Measurements from ENCODE around the gene PDK4. TPM values are rescaled to one million over a fixed set of nuclear protein-coding genes. Genes with fewer than 3 reads are reported as not detected.

The PDK4 gene
- total RNA-seq, 1 experiment from 2014 or later, result 1.2 TPM

- DNase-seq (ENCODE audit: unreplicated experiment), result no peak
- POLR2A ChIA-PET, result interaction anchor here (0.7 to 3.2 kb wide), 8 partner anchors 9 to 33 kb away, joined by 3 to 18 read pairs (median 3); no protein-coding TSS in a partner anchor
- Mint-ChIP-seq H3K27ac (ENCODE audit: low read depth, unreplicated experiment) (no peak overlapping the region), H3K36me3 (ENCODE audit: insufficient read depth, unreplicated experiment) (peaks cover 13% of the 10 kb centered on the region), H3K9me3 (ENCODE audit: unreplicated experiment) (no peaks in the 10 kb centered on the region), H3K4me3 (ENCODE audit: unreplicated experiment) (no peak overlapping the region), H3K27me3 (ENCODE audit: insufficient read depth, unreplicated experiment) (no peaks in the 10 kb centered on the region), H3K4me1 (ENCODE audit: insufficient read depth, unreplicated experiment) (peaks cover 7% of the 10 kb centered on the region)
- intact Hi-C loops (cut with micrococcal nuclease), result no loop called here
- no TSS peak for BruUV-seq (replicated peaks)
- TF ChIP-seq, protein P1, sequence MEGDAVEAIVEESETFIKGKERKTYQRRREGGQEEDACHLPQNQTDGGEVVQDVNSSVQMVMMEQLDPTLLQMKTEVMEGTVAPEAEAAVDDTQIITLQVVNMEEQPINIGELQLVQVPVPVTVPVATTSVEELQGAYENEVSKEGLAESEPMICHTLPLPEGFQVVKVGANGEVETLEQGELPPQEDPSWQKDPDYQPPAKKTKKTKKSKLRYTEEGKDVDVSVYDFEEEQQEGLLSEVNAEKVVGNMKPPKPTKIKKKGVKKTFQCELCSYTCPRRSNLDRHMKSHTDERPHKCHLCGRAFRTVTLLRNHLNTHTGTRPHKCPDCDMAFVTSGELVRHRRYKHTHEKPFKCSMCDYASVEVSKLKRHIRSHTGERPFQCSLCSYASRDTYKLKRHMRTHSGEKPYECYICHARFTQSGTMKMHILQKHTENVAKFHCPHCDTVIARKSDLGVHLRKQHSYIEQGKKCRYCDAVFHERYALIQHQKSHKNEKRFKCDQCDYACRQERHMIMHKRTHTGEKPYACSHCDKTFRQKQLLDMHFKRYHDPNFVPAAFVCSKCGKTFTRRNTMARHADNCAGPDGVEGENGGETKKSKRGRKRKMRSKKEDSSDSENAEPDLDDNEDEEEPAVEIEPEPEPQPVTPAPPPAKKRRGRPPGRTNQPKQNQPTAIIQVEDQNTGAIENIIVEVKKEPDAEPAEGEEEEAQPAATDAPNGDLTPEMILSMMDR (IDR thresholded peaks at IDR 0.05; ENCODE audit: unreplicated experiment), result no peak
- CTCF ChIA-PET, result interaction anchor here (1.0 to 1.2 kb wide), 2 partner anchors 8 to 13 kb away, joined by 3 read pairs; no protein-coding TSS in a partner anchor
Observed at GRCh38 chr7:95578299-95578855, 17.9 kb downstream of the PDK4 start.

DNA sequence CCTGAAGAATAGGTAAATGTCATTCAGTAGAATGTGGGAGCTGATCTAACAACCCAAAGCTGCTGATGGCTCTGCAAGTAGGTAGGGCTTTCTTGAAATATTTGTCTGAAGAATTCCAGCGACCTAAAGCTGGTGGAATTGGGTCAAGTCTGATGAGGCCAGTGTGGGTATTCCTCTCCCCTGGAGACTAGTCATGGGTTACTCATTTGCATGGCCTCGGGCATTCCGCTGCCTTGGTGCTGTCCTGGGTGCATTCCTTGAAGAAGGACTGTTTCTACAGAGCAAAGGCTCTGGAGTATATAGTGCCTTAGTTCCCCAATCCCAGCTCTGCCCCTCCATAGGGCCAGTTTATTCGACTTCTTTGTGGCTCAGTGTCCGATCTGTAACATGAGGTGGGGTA lies 19.2 kb downstream of the PDK4 start:
- POLR2A ChIA-PET, result interaction anchor here (1.3 to 3.2 kb wide), 2 partner anchors 19 to 26 kb away, joined by 3 to 18 read pairs; no protein-coding TSS in a partner anchor
- no TSS peak for BruUV-seq (replicated peaks)
- peaks cover 7% of the 10 kb centered on the region for H3K4me1 Mint-ChIP-seq (ENCODE audit: insufficient read depth, unreplicated experiment)

DNA sequence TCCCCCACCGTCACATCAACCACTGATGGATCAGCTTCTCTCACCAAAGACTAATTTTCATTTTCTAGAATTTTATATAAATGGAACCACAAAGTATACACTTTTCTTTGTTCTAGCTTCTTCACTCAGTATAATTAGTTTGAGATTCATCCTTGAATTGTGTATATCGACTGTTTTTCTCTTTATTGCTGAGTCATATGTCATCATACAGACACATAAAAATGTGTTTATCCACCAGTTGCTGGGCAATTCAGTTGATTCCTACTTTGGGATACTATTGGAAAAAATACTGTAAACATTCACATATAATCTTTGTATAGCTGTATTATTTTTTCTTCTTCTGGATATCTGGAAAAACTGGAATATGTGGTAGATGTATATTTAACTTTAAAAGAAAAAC lies 26.6 kb downstream of the PDK4 start:
- H3K27me3 Mint-ChIP-seq (ENCODE audit: insufficient read depth, unreplicated experiment), result no peaks in the 10 kb centered on the region
- TF ChIP-seq, protein P1 (IDR thresholded peaks at IDR 0.05; ENCODE audit: unreplicated experiment), result no peak
- H3K9me3 Mint-ChIP-seq (ENCODE audit: unreplicated experiment), result no peaks in the 10 kb centered on the region
- DNase-seq (ENCODE audit: unreplicated experiment), result no peak
- H3K4me1 Mint-ChIP-seq (ENCODE audit: insufficient read depth, unreplicated experiment), result peaks cover 9% of the 10 kb centered on the region
- POLR2A ChIA-PET, result interaction anchor here (0.6 to 2.4 kb wide), 6 partner anchors 9 to 615 kb away, joined by 3 to 9 read pairs (median 4); no protein-coding TSS in a partner anchor
- no TSS peak for BruUV-seq (replicated peaks)
- no peaks in the 10 kb centered on the region for H3K36me3 Mint-ChIP-seq (ENCODE audit: insufficient read depth, unreplicated experiment)
- no peak overlapping the region for H3K27ac Mint-ChIP-seq (ENCODE audit: low read depth, unreplicated experiment)
- CTCF ChIA-PET, result interaction anchor here (0.7 to 1.3 kb wide), 3 partner anchors 9 to 113 kb away, joined by 3 read pairs; no protein-coding TSS in a partner anchor
- intact Hi-C loops (cut with micrococcal nuclease), result no loop called here
- no peak overlapping the region for H3K4me3 Mint-ChIP-seq (ENCODE audit: unreplicated experiment)

More for the DNA sequence above, 19.2 kb downstream of the PDK4 start:
- DNase-seq (ENCODE audit: unreplicated experiment), result peak; percentile 72
- peak overlapping the region; percentile 66 for H3K27ac Mint-ChIP-seq (ENCODE audit: low read depth, unreplicated experiment)
- CTCF ChIA-PET, result interaction anchor here (0.6 to 1.5 kb wide), 5 partner anchors 12 to 109 kb away, joined by 3 to 4 read pairs (median 3); no protein-coding TSS in a partner anchor
- TF ChIP-seq, protein P1 (IDR thresholded peaks at IDR 0.05; ENCODE audit: unreplicated experiment), result no peak
- H3K9me3 Mint-ChIP-seq (ENCODE audit: unreplicated experiment), result no peaks in the 10 kb centered on the region
- intact Hi-C loops (cut with micrococcal nuclease), result no loop called here
- no peaks in the 10 kb centered on the region for H3K27me3 Mint-ChIP-seq (ENCODE audit: insufficient read depth, unreplicated experiment)
- H3K36me3 Mint-ChIP-seq (ENCODE audit: insufficient read depth, unreplicated experiment), result peaks cover 5% of the 10 kb centered on the region
- H3K4me3 Mint-ChIP-seq (ENCODE audit: unreplicated experiment), result no peak overlapping the region

- intact Hi-C loops (cut with micrococcal nuclease), result no loop called here
- H3K27ac Mint-ChIP-seq (ENCODE audit: low read depth, unreplicated experiment), result no peak overlapping the region
- H3K4me1 Mint-ChIP-seq (ENCODE audit: insufficient read depth, unreplicated experiment), result no peaks in the 10 kb centered on the region
- DNase-seq (ENCODE audit: unreplicated experiment), result no peak
- ChIA-PET CTCF (interaction anchor here (1.5 kb wide), 1 partner anchor 126 kb away, joined by 8 read pairs; no protein-coding TSS in a partner anchor), POLR2A (no interaction called here)
- TF ChIP-seq, protein P1 (IDR thresholded peaks at IDR 0.05; ENCODE audit: unreplicated experiment), result no peak
- H3K27me3 Mint-ChIP-seq (ENCODE audit: insufficient read depth, unreplicated experiment), result no peaks in the 10 kb centered on the region
- H3K4me3 Mint-ChIP-seq (ENCODE audit: unreplicated experiment), result no peak overlapping the region
- no peaks in the 10 kb centered on the region for H3K36me3 Mint-ChIP-seq (ENCODE audit: insufficient read depth, unreplicated experiment)
- no TSS peak for BruUV-seq (replicated peaks)
- no peaks in the 10 kb centered on the region for H3K9me3 Mint-ChIP-seq (ENCODE audit: unreplicated experiment)
Observed at GRCh38 chr7:95560674-95561073, 35.6 kb downstream of the PDK4 start.
